NCI-H2029 treated with DMSO at 0.1 percent for 48 hours (cell line): Measurements from ENCODE around the gene FGFR2.

Experiments used
- DNase-seq: peaks from one replicate; lab custom pipeline; 2025; lab: John Stamatoyannopoulos, UW

The FGFR2 gene

GRCh38 chr10:121598263-121599249, at the start of gene FGFR2:
Gene FGFR2, minus strand, starts transcription at chr10:121598444. Its CDS starts 4,627 bp downstream, at chr10:121593817.
- no peak for DNase-seq

GRCh38 chr10:121647401-121647800, 49.2 kb upstream of the FGFR2 start:
- DNase-seq = no peak

GRCh38 chr10:121645696-121646095, 47.5 kb upstream of the FGFR2 start:
- no peak for DNase-seq

- no peak for DNase-seq
Observed at GRCh38 chr10:121644501-121644900, 46.3 kb upstream of the FGFR2 start.

- no peak for DNase-seq
Observed at GRCh38 chr10:121640266-121640665, 42.0 kb upstream of the FGFR2 start.

GRCh38 chr10:121639416-121639815, 41.2 kb upstream of the FGFR2 start:
- no peak for DNase-seq

GRCh38 chr10:121637437-121637836, 39.2 kb upstream of the FGFR2 start:
- no peak for DNase-seq

- no peak for DNase-seq
Observed at GRCh38 chr10:121633056-121633455, 34.8 kb upstream of the FGFR2 start.

- DNase-seq = no peak
Observed at GRCh38 chr10:121631365-121632029, 33.3 kb upstream of the FGFR2 start.

- no peak for DNase-seq
Observed at GRCh38 chr10:121628859-121629258, 30.6 kb upstream of the FGFR2 start.

GRCh38 chr10:121627876-121628581, 29.8 kb upstream of the FGFR2 start:
- no peak for DNase-seq

GRCh38 chr10:121624836-121625486, 26.7 kb upstream of the FGFR2 start:
- DNase-seq = no peak

GRCh38 chr10:121618906-121619305, 20.7 kb upstream of the FGFR2 start:
- no peak for DNase-seq

- no peak for DNase-seq
Observed at GRCh38 chr10:121617176-121617575, 18.9 kb upstream of the FGFR2 start.

GRCh38 chr10:121616291-121616690, 18.0 kb upstream of the FGFR2 start:
- no peak for DNase-seq

GRCh38 chr10:121615836-121616235, 17.6 kb upstream of the FGFR2 start:
- DNase-seq = no peak

- DNase-seq = no peak
Observed at GRCh38 chr10:121615435-121615793, 17.2 kb upstream of the FGFR2 start.

- no peak for DNase-seq
Observed at GRCh38 chr10:121614613-121615434, 16.6 kb upstream of the FGFR2 start.

- DNase-seq = no peak
Observed at GRCh38 chr10:121613456-121613855, 15.2 kb upstream of the FGFR2 start.

GRCh38 chr10:121611393-121612159, 13.3 kb upstream of the FGFR2 start:
- no peak for DNase-seq
